Spleen (tissue), 7 donors: ENCODE measurements around the gene C1orf198.

Source experiments
- POLR2AphosphoS5 ChIP-seq, 3 donors: sonication (generic); formaldehyde crosslinking; IDR thresholded peaks; one replicate each; pipeline ENCODE4 v1.5.1; 2017; ENCODE audit warnings: antibody characterized with exemption in 3 of 3
- TF ChIP-seq, protein P1 (sequence below), 11 experiments: fragments of 200-600 bp in 7 of 11; fragments of 450-650 bp in 4 of 11; sonication (generic) in 4 of 11; IDR thresholded peaks in 8 of 11; conservative IDR thresholded peaks in 3 of 11; 1 replicate in 7 of 11; 2 replicates in 4 of 11; pipeline versions ENCODE4 v1.4.0 to v1.8.0; 2016 to 2021; ENCODE audit warnings: antibody characterized with exemption in 11 of 11, inconsistent platforms in 4 of 11, mild to moderate bottlenecking in 1 of 11
- donor health status: DM: no; HTN: no; CAD: no; lungs with moderate emphysema.
- donor health status: DM: no; HTN: no; CAD: no.
- donor health status: DM: no; HTN: no; CAD: no.

DNA sequence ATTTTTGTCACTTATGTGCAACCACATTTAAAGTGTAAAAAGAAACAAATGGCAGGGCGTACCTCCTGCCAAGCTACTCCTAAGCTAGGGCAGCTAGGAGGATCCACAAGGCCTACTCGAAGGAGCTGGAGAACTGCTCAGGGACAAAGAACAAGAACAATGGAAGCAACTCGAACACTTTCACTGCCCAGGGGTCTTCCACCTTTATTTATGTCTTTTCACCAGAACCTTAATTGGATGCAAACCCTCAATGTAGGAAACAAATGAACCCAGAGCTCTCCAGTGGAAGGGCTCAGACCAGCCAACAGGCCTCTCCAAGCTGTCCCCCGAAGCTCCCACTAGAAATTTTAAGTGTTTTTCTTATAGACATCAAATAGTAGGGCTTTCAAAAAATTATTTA, 39.9 kb downstream of the C1orf198 start:
- TF ChIP-seq, protein P1, sequence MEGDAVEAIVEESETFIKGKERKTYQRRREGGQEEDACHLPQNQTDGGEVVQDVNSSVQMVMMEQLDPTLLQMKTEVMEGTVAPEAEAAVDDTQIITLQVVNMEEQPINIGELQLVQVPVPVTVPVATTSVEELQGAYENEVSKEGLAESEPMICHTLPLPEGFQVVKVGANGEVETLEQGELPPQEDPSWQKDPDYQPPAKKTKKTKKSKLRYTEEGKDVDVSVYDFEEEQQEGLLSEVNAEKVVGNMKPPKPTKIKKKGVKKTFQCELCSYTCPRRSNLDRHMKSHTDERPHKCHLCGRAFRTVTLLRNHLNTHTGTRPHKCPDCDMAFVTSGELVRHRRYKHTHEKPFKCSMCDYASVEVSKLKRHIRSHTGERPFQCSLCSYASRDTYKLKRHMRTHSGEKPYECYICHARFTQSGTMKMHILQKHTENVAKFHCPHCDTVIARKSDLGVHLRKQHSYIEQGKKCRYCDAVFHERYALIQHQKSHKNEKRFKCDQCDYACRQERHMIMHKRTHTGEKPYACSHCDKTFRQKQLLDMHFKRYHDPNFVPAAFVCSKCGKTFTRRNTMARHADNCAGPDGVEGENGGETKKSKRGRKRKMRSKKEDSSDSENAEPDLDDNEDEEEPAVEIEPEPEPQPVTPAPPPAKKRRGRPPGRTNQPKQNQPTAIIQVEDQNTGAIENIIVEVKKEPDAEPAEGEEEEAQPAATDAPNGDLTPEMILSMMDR (IDR thresholded peaks at IDR 0.05 in 8 of 11, conservative IDR thresholded peaks at IDR 0.05 in 3 of 11), result no peak
- no peak for TF ChIP-seq POLR2AphosphoS5 (IDR thresholded peaks at IDR 0.05)
